ENCODE data around the gene XXYLT1.

The XXYLT1 gene

GRCh38 chr3:195169011-195169649 lies 101.8 kb downstream of the XXYLT1 start:
- CTCF ChIA-PET, result no interaction called here
- no peak for TF ChIP-seq CTCF (IDR thresholded peaks at IDR 0.05; ENCODE audit: insufficient read depth, low read length, missing control alignments)
- DNase-seq (ENCODE audit: low read depth, low spot score), result no peak
- no peak overlapping the region for H3K4me3 ChIP-seq (ENCODE audit: low read depth, low read length)
- POLR2A ChIA-PET, result no interaction called here

GRCh38 chr3:195168009-195168762 lies 102.8 kb downstream of the XXYLT1 start:
- H3K4me3 ChIP-seq (ENCODE audit: low read depth, low read length), result no peak overlapping the region
- TF ChIP-seq CTCF (IDR thresholded peaks at IDR 0.05; ENCODE audit: insufficient read depth, low read length, missing control alignments), result no peak
- ChIA-PET POLR2A (no interaction called here), CTCF (interaction anchor here (1.9 kb wide), 1 partner anchor 20 kb away, joined by 7 read pairs; no protein-coding TSS in a partner anchor)
- no peak for DNase-seq (ENCODE audit: low read depth, low spot score)

GRCh38 chr3:195165790-195166189 lies 105.2 kb downstream of the XXYLT1 start:
- POLR2A ChIA-PET, result no interaction called here
- no peak for DNase-seq (ENCODE audit: low read depth, low spot score)
- no peak for TF ChIP-seq CTCF (IDR thresholded peaks at IDR 0.05; ENCODE audit: insufficient read depth, low read length, missing control alignments)
- H3K4me3 ChIP-seq (ENCODE audit: low read depth, low read length), result no peak overlapping the region
- CTCF ChIA-PET, result no interaction called here

GRCh38 chr3:195165265-195165609 lies 105.7 kb downstream of the XXYLT1 start:
- ChIA-PET POLR2A (no interaction called here), CTCF (no interaction called here)
- DNase-seq (ENCODE audit: low read depth, low spot score), result no peak

GRCh38 chr3:195164573-195165264 lies 106.2 kb downstream of the XXYLT1 start:
- no peak for DNase-seq (ENCODE audit: low read depth, low spot score)
- no peak overlapping the region for H3K4me3 ChIP-seq (ENCODE audit: low read depth, low read length)
- POLR2A ChIA-PET, result no interaction called here
- TF ChIP-seq CTCF (IDR thresholded peaks at IDR 0.05; ENCODE audit: insufficient read depth, low read length, missing control alignments), result no peak
- CTCF ChIA-PET, result no interaction called here

More at GRCh38 chr3:195165265-195165609, 105.7 kb downstream of the XXYLT1 start:
- no peak for TF ChIP-seq CTCF (IDR thresholded peaks at IDR 0.05; ENCODE audit: insufficient read depth, low read length, missing control alignments)
- no peak overlapping the region for H3K4me3 ChIP-seq (ENCODE audit: low read depth, low read length)

Data from AG04449 (cell line).